Lower leg skin (tissue), 3 donors: Measurements from ENCODE around the gene COL27A1.

ENCODE experiments used
- POLR2A ChIP-seq, 2 donors: fragments of 450-650 bp; IDR thresholded peaks; one replicate each; pipeline ENCODE4 v1.6.1; 2016 to 2017; ENCODE audit warnings: antibody characterized with exemption in 2 of 2, mild to moderate bottlenecking in 1 of 2, moderate library complexity in 1 of 2
- TF ChIP-seq, protein P1 (sequence below), 3 donors: fragments of 450-650 bp; IDR thresholded peaks; one replicate each; pipeline ENCODE4 v1.5.1; 2016; ENCODE audit warnings: antibody characterized with exemption in 3 of 3, mild to moderate bottlenecking in 3 of 3, moderate library complexity in 2 of 3

DNA sequence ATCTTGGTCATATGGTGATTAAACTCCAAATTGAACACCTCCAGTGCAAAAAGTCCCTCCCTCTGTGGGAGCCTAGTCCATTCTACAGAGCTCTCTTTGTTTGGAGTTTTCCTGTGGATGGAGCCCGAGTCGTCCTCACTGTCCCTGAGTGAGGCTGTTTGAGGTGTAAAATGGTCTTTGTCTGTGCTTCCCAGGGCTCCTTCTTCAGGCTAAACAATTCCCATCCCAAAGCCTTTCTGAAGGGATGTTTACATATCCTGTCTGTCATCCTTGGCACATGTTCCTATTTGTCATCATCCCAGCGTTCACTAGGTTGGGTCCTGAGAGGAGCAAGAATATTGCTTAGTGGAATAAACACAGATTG lies 68.9 kb downstream of the COL27A1 start:
- TF ChIP-seq, protein P1, sequence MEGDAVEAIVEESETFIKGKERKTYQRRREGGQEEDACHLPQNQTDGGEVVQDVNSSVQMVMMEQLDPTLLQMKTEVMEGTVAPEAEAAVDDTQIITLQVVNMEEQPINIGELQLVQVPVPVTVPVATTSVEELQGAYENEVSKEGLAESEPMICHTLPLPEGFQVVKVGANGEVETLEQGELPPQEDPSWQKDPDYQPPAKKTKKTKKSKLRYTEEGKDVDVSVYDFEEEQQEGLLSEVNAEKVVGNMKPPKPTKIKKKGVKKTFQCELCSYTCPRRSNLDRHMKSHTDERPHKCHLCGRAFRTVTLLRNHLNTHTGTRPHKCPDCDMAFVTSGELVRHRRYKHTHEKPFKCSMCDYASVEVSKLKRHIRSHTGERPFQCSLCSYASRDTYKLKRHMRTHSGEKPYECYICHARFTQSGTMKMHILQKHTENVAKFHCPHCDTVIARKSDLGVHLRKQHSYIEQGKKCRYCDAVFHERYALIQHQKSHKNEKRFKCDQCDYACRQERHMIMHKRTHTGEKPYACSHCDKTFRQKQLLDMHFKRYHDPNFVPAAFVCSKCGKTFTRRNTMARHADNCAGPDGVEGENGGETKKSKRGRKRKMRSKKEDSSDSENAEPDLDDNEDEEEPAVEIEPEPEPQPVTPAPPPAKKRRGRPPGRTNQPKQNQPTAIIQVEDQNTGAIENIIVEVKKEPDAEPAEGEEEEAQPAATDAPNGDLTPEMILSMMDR (IDR thresholded peaks at IDR 0.05): no peak
- no peak for TF ChIP-seq POLR2A (IDR thresholded peaks at IDR 0.05)
